GM12864 (cell line): ENCODE measurements around the gene KIAA2012.
"Not testable (repeated sequence)": the region's sequence is repeated elsewhere in the genome, so short reads cannot be mapped to it uniquely, and the experiment has no call there.

ENCODE experiments used
- DNase-seq: peaks from one replicate; pipeline ENCODE4 v3.0.0-alpha.2; 2011; ENCODE audit warnings: low read depth
- H3K4me3 ChIP-seq: 2 replicates; pipeline ENCODE4 v1.5.1; 2011; ENCODE audit warnings: mild to moderate bottlenecking, low read depth, low read length, control low read depth
- TF ChIP-seq, protein P1 (sequence below): IDR thresholded peaks from 2 replicates; pipeline ENCODE4 v1.5.1; 2011; ENCODE audit warnings: low read depth, mild to moderate bottlenecking, moderate library complexity, low read length, control low read depth, inconsistent platforms; ENCODE audit errors: missing control alignments

KIAA2012 gene

DNA sequence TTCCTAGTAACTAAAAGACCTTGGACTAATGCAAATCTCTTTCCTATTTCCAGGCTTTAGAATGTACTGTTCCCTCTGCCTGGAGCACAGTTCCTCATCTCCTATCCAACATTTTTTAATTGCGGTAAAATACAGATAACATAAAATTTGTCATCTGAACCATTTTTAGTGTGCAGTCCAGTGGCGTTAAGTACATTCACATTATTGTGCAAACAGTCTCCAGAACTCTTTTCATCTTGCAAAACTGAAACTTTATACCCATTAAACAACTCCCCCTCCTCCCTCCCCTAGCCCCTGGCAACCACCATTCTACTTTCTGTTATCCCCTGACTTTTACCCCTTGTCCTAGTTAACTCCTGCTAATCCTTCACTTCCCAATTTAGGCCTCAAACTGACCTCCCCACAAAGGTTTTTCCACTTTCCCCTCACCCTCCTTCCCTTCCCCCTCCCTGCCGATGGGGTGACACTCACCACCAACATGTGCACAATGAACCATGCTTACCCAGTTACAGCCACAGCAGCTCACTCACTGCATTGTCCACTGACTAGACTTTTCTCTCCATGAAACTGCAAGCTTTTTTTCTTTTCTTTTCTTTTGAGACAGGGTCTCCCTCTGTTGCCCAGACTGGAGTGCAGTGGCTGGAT lies 54.8 kb downstream of the KIAA2012 start:
- no peak for DNase-seq
- H3K4me3 ChIP-seq = no peak overlapping the region
- TF ChIP-seq, protein P1, sequence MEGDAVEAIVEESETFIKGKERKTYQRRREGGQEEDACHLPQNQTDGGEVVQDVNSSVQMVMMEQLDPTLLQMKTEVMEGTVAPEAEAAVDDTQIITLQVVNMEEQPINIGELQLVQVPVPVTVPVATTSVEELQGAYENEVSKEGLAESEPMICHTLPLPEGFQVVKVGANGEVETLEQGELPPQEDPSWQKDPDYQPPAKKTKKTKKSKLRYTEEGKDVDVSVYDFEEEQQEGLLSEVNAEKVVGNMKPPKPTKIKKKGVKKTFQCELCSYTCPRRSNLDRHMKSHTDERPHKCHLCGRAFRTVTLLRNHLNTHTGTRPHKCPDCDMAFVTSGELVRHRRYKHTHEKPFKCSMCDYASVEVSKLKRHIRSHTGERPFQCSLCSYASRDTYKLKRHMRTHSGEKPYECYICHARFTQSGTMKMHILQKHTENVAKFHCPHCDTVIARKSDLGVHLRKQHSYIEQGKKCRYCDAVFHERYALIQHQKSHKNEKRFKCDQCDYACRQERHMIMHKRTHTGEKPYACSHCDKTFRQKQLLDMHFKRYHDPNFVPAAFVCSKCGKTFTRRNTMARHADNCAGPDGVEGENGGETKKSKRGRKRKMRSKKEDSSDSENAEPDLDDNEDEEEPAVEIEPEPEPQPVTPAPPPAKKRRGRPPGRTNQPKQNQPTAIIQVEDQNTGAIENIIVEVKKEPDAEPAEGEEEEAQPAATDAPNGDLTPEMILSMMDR = no peak

DNA sequence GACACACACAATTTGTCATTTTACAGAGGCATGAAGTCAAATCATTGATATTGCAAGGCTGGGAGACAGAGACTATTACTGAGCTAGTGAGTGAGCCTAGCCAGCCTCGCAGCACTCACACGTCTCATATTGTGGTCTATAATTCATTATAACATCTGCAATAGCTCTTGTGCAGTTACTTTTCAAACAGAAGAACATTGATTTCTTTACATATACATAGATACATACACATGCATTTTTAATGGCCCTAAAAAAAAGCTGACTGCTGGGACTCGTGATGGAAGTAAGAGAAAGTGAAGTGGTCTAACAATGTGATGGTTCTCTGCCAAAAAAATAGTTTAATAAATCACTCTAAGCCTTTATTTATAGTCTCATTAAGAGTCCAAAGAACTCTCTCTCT lies 56.8 kb downstream of the KIAA2012 start:
- TF ChIP-seq, protein P1 = no peak
- no peak for DNase-seq
- H3K4me3 ChIP-seq = no peak overlapping the region

DNA sequence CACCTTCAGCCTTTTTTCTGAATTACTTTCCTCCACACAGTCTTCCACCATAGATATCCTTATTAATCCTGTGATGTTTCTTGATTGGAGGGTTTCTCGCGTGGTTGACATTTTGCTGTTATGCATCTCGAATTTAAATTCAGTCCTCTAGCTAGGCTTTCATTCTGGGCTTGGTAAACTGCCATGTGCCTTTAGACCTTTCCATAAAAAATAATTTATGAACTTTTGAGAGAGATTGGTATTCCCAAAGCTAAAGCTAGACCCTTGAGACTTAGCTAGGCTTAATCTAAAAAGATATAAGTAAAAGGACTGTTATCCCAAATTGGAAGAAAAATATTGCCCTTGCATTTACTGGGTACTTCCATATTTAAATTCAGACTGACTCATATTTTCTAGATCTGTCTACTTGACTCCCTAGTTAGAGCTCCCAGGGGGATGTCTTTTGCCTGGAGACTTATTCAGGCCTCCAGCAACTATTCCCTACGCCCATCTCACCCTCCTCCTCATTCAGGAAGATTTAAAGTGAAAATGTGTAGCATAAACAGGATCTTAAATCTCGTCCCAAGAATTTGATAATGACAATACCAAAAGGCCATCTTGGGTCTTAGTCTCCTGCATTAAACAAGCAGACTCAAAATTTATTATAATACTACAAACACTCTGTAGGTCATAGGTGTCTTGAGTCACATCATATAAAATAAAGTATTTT lies 60.3 kb downstream of the KIAA2012 start:
- DNase-seq = no peak
- TF ChIP-seq, protein P1 = no peak

DNA sequence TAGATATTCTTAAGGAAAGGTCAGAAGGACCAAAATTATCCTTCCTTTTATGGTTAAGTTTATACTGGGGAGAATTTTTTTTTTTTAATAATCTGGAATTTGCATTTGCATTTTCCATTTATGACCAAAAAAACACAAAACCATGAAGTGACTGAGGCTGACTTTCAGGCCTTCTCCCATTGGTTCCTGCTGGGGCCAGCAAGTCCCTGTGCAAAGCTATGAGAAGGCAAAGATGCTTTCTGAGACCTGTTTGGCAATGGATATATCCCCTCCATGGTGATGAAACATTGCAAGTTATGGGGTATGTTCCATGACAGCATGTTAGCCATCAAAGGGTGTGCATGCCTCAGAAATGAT lies 60.8 kb downstream of the KIAA2012 start:
- TF ChIP-seq, protein P1 = no peak
- DNase-seq = no peak
- H3K4me3 ChIP-seq = no peak overlapping the region

More for the DNA sequence above, 60.3 kb downstream of the KIAA2012 start:
- H3K4me3 ChIP-seq = no peak overlapping the region

DNA sequence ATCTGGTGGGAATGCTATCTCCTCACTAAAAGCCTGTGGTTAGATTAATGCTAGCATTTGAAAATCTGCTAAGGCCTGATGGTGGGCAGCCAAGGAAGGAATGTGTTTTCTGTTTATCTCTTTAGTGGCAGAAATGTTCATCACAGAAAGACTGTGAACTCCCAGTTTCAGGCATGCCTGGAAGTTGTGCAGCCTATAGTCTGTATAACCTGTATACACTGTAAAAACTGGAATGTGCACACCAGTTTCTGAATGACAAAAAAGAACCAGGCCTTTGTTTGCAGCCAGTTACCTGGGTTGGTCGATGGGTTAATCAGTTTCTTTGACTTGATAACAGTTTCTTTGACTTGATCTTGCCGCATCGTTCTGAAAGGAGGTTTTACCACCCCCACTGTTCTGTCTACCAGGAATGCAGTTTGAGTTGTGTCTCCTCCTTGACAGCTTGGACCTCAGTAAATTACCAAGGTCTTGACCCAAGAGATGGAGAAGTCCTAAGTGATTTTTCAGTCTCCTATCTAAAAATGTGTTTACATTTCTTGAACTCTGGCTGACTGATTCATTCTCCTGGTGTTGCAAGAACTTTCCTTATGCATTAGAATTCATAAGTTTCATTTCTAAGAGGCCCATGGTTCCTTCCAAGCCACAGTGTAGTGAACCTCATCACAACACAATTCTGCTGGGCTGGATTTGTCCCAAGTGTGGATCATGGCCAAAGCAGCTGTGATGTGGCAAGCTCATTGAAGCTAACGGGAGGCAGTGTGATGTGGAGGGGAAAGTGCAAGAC lies 62.2 kb downstream of the KIAA2012 start:
- no peak for DNase-seq
- no peak overlapping the region for H3K4me3 ChIP-seq
- TF ChIP-seq, protein P1 = no peak

DNA sequence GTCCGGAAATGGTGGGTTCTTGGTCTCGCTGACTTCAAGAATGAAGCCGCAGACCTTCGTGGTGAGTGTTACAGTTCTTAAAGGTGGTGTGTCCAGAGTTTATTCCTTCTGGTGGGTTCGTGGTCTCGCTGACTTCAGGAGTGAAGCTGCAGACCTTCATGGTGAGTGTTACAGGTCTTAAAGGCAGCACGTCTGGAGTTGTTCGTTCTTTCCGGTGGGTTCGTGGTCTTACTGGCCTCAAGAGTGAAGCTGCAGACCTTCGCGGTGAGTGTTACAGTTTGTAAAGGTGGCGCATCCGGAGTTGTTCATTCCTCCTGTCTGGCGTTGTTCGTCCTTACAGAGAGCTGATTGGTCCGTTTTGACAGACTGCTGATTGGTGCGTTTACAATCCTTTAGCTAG lies 63.0 kb downstream of the KIAA2012 start:
- not testable (repeated sequence) for DNase-seq, H3K4me3 ChIP-seq

DNA sequence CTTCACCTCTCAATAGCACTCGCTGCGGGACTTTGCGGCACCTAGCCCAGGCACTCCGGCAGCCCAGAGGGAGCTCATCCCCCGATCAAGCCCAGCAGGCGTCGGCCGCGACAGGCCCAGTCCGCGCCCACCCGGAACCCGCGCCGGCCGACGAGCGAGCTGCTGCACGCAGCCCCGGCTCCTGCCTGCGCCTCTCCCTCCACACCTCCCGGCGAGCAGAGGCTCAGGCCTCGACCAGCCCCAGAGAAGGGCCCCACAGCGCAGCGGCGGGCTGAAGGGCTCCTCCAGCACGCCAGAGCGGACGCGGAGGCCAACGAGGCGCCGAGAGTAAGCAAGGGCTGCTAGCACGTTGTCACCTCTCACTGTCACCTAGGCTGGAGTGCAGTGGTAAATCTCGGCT lies 63.5 kb downstream of the KIAA2012 start:
- TF ChIP-seq, protein P1 = no peak
- H3K4me3 ChIP-seq = no peak overlapping the region
- no peak for DNase-seq
